Activated CD4-positive, alpha-beta T cell treated with anti-CD3 and anti-CD28 coated beads for 36 hours (primary cell): Measurements from ENCODE around the gene CALN1. TPM values are rescaled to one million over a fixed set of nuclear protein-coding genes. Genes with fewer than 3 reads are reported as not detected.

ENCODE experiments used
- ATAC-seq: fragments of 200-7000 bp; cut with Tn5 transposase; one replicate; pipeline ENCODE4 v1.10.0; 2021; ENCODE audit warnings: mild to moderate bottlenecking, moderate library complexity
- CTCF ChIA-PET: fragments of 350-600 bp; sonication (Branson Sonifier 250); formaldehyde crosslinking; loops from one replicate; lab custom pipeline; 2021; ENCODE audit warnings: antibody characterized with exemption; lab: Charles Lee
- POLR2A ChIA-PET: fragments of 350-600 bp; sonication (Branson Sonifier 250); formaldehyde crosslinking; loops from one replicate; lab custom pipeline; 2021; ENCODE audit warnings: antibody characterized with exemption, inconsistent platforms; lab: Charles Lee
- DNase-seq: peaks from one replicate; pipeline ENCODE4 v3.0.0-alpha.2; 2020
- H3K27ac Mint-ChIP-seq: one replicate; pipeline ENCODE4 v1.8.0; 2021; ENCODE audit warnings: mixed read lengths
- H3K27me3 Mint-ChIP-seq: one replicate; pipeline ENCODE4 v1.8.0; 2021; ENCODE audit warnings: mixed read lengths
- H3K36me3 Mint-ChIP-seq: one replicate; pipeline ENCODE4 v1.8.0; 2021; ENCODE audit warnings: low read depth, mixed read lengths
- H3K4me1 Mint-ChIP-seq: one replicate; pipeline ENCODE4 v1.8.0; 2021; ENCODE audit warnings: mixed read lengths
- H3K4me3 Mint-ChIP-seq: one replicate; pipeline ENCODE4 v1.8.0; 2021; ENCODE audit warnings: mild to moderate bottlenecking, moderate library complexity, mixed read lengths
- H3K9me3 Mint-ChIP-seq: one replicate; pipeline ENCODE4 v1.8.0; 2021; ENCODE audit warnings: low read depth, mixed read lengths
- intact Hi-C, 2 experiments: fragments of 100-400 bp; cut with DNase I in 1 of 2; cut with micrococcal nuclease in 1 of 2; formaldehyde crosslinking; loops; one replicate each; pipeline versions ENCODE4 v1.14.2 to v1.15.1; 2022 to 2024; cut with DNase I, micrococcal nuclease
- total RNA-seq, 2 experiments: library from RNA; stranded (reverse); gene quantifications; one replicate each; pipeline ENCODE4 v1.2.3, GENCODE V29; 2021

CALN1 gene
- total RNA-seq, 2 experiments from 2014 or later, result 0.11 to 0.12 TPM

DNA sequence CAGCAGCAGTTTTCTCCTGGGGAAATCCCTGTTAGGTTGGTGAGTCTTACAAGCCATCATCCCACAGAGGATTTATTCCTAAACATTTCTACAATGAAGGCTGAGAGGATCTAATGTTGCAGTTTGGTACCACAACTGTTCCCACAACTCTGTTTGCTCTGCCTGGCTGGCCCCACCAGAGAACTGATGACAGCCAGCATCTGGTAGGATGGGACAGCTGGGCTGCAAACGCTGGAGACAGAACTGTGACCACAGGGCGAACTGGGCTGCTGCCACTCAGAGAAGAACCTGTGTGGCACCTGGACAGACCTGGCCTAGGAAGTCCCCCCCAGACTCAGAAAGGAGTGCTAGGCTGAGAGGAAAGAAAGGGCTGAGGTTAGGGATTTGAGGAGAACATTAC, 94.8 kb downstream of the CALN1 start:
- H3K27me3 Mint-ChIP-seq, result no peaks in the 10 kb centered on the region
- H3K27ac Mint-ChIP-seq, result no peak overlapping the region
- intact Hi-C loops, result no loop called here
- DNase-seq, result no peak
- no peaks in the 10 kb centered on the region for H3K36me3 Mint-ChIP-seq
- H3K4me1 Mint-ChIP-seq, result no peaks in the 10 kb centered on the region
- POLR2A ChIA-PET, result no interaction called here
- CTCF ChIA-PET, result no interaction called here
- H3K9me3 Mint-ChIP-seq, result no peaks in the 10 kb centered on the region
- no peak overlapping the region for H3K4me3 Mint-ChIP-seq
- ATAC-seq, result no peak

DNA sequence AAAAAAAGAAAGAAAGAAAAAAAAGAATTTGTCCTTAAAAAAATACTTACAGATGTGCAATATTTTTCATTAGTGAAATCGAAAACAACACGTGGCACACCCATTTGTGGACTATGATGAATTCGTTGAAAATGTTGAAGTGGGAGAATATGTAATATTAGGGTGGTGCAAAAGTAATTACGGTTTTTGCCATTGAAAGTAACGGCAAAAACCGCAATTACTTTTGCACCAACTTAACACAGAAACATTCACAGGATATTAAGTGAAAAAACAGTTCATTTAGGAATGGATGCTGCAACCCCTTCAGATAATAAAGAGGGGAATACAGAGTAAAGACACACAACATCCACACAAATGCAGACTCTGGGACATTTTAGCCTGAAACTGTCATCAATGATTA, 96.0 kb downstream of the CALN1 start:
- intact Hi-C loops, result no loop called here
- Mint-ChIP-seq H3K27me3 (no peaks in the 10 kb centered on the region), H3K36me3 (no peaks in the 10 kb centered on the region), H3K27ac (no peak overlapping the region), H3K4me1 (no peaks in the 10 kb centered on the region), H3K9me3 (no peaks in the 10 kb centered on the region), H3K4me3 (no peak overlapping the region)
- ChIA-PET CTCF (no interaction called here), POLR2A (no interaction called here)
- ATAC-seq (no peak), DNase-seq (no peak)

DNA sequence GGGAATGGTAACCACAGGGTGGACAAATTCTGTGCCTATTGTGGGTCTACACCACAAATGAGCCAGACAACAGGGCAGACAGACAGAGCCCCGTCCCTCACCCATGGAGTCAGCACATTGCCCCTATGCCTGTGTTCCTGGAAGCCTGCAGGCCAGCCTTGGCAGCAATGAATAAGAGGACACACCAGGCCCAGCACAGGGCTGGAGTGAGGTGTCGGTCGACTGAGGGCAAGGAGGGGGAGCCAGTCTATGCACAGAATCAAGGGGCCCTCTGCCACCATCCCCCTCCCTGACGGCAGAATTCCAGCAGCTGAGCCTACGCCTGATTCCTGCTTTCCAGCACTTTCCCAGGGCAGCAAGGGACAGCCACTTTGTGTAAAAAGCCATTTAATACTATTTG, 98.2 kb downstream of the CALN1 start:
- ChIA-PET CTCF (no interaction called here), POLR2A (no interaction called here)
- no peaks in the 10 kb centered on the region for H3K36me3 Mint-ChIP-seq
- H3K4me1 Mint-ChIP-seq, result no peaks in the 10 kb centered on the region
- no peak overlapping the region for H3K4me3 Mint-ChIP-seq
- H3K9me3 Mint-ChIP-seq, result no peaks in the 10 kb centered on the region
- H3K27ac Mint-ChIP-seq, result no peak overlapping the region
- DNase-seq (no peak), ATAC-seq (no peak)
- intact Hi-C loops, result no loop called here
- H3K27me3 Mint-ChIP-seq, result no peaks in the 10 kb centered on the region

DNA sequence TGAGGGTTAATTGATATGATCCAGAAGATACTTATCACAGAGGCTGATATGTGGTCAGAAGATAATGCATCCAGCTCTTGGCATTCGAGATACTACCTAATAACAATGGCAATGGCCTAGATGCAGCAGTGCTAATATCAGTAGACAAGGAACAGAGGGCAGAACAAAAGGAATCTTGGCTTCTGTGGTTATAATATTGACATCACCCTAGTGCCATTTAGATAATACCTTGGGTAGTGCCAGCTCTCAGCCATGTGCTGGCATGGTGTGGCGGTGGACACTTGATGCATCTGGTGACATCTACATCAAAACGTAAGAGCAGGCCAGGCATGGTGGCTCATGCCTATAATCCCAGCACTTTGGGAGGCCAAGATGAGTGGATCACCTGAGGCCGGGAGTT, 101.8 kb downstream of the CALN1 start:
- intact Hi-C loops, result no loop called here
- CTCF ChIA-PET, result no interaction called here
- Mint-ChIP-seq H3K36me3 (no peaks in the 10 kb centered on the region), H3K4me1 (no peaks in the 10 kb centered on the region), H3K9me3 (no peaks in the 10 kb centered on the region), H3K27me3 (no peaks in the 10 kb centered on the region), H3K4me3 (no peak overlapping the region), H3K27ac (no peak overlapping the region)
- DNase-seq, result no peak
- ATAC-seq, result no peak
- POLR2A ChIA-PET, result no interaction called here

DNA sequence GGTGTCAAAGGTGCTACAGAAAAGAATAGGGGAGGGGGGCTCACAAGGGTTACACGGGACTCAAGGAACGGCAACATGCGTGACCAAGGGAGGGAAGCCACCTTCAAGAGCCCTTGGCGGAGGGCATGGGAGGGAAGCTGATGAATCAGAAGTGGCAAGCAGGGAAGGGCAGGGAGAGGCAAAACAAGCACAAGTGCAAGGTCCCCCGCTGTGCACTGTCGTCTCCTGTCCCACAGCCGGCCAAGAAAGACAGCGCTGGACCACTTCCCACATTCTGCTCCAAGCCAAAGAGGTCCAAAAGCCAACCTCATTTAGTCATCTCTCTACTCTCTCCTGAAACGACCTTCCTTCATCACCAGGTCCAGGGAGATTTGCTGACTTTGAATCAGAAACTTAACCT, 102.7 kb downstream of the CALN1 start:
- DNase-seq (no peak), ATAC-seq (no peak)
- POLR2A ChIA-PET, result no interaction called here
- Mint-ChIP-seq H3K4me1 (no peaks in the 10 kb centered on the region), H3K36me3 (no peaks in the 10 kb centered on the region), H3K9me3 (no peaks in the 10 kb centered on the region), H3K4me3 (no peak overlapping the region), H3K27me3 (no peaks in the 10 kb centered on the region), H3K27ac (no peak overlapping the region)
- CTCF ChIA-PET, result no interaction called here
- intact Hi-C loops, result no loop called here

DNA sequence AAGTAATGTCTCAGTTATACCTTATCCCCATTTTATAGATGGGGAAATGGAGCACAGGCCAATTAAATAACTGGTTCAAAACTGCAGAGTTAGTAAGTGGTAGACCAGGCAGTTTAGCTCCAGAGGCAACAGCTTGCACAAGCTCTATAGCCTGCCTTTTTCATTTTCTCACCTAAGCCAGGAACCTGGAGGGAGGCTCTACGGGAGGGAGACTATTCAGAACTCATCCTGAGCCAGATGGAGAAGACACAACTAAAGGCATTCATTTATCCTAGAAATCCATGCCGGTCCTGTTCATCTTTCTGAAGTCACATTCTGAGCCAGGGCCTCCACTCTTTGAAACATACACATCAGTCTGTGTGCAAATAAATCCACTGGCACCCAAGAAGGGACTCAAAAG, 103.2 kb downstream of the CALN1 start:
- Mint-ChIP-seq H3K27ac (no peak overlapping the region), H3K27me3 (no peaks in the 10 kb centered on the region), H3K36me3 (no peaks in the 10 kb centered on the region), H3K4me3 (no peak overlapping the region), H3K4me1 (no peaks in the 10 kb centered on the region), H3K9me3 (no peaks in the 10 kb centered on the region)
- no peak for ATAC-seq
- intact Hi-C loops, result no loop called here
- DNase-seq, result no peak
- POLR2A ChIA-PET, result no interaction called here
- CTCF ChIA-PET, result no interaction called here

DNA sequence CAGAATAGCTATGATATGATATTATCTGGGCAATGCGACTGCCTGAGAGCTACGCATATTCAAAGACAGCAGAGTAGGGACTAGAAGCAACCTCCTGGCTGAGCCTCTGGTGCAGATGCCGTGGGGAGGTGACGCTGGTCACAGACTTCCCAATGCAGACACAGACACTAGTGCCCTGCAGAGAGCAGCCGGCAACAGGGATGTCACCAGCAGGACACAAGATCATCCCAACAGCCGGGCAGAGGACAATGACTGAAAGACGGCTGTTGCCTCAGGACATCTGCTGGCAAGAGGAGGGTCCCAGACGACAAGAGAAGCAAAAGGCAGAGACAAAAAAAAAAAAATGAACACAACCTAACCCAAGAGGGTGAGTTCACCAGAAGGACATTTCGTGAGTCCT, 104.6 kb downstream of the CALN1 start:
- ATAC-seq (no peak), DNase-seq (no peak)
- CTCF ChIA-PET, result no interaction called here
- Mint-ChIP-seq H3K9me3 (no peaks in the 10 kb centered on the region), H3K4me3 (no peak overlapping the region), H3K27ac (no peak overlapping the region), H3K27me3 (no peaks in the 10 kb centered on the region), H3K36me3 (no peaks in the 10 kb centered on the region), H3K4me1 (no peaks in the 10 kb centered on the region)
- POLR2A ChIA-PET, result no interaction called here
- intact Hi-C loops, result no loop called here

DNA sequence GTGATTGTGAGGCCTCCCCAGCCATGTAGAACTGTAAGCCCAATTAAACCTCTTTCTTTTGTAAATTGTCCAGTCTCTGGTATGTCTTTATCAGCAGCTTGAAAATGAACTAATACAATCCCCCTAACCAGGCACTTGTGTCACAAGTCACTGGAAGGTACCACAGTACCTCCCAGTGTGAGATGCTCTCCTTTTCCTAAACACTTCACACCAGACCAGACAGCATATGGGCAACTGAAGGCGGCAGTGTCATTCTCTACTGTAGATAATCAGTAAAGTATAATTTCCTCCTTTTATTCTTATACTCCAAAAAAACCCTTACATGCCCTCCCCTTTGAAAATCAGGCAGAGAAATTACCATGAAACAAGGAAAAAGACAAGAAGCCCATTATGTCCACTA, 113.2 kb downstream of the CALN1 start:
- no peaks in the 10 kb centered on the region for H3K4me1 Mint-ChIP-seq
- H3K27ac Mint-ChIP-seq, result no peak overlapping the region
- ChIA-PET POLR2A (no interaction called here), CTCF (no interaction called here)
- no peak overlapping the region for H3K4me3 Mint-ChIP-seq
- no peaks in the 10 kb centered on the region for H3K36me3 Mint-ChIP-seq
- intact Hi-C loops, result no loop called here
- H3K9me3 Mint-ChIP-seq, result peaks cover 2% of the 10 kb centered on the region
- no peaks in the 10 kb centered on the region for H3K27me3 Mint-ChIP-seq
- no peak for ATAC-seq
- no peak for DNase-seq

DNA sequence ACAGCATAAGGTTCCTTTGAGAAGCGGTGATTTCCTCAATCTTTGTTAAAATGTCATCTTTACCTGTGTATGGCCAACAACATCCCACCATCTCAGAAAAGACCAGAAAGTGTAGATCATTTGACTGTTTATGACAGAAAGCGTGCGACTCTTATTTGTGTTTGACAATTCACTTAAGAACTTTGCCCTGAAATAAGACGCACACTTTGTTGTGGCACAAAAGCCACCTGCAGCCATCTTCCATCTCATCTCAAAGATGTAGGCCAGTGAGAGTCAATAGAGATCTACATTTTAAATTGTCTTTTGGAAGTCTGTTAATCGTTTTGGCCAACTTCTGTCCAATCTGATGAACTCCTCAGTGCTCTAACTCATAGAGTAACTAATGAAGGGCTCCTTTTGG, 114.0 kb downstream of the CALN1 start:
- no peak for ATAC-seq
- Mint-ChIP-seq H3K27ac (no peak overlapping the region), H3K27me3 (no peaks in the 10 kb centered on the region), H3K36me3 (no peaks in the 10 kb centered on the region), H3K9me3 (peaks cover 2% of the 10 kb centered on the region), H3K4me1 (no peaks in the 10 kb centered on the region), H3K4me3 (no peak overlapping the region)
- intact Hi-C loops, result no loop called here
- no peak for DNase-seq
- CTCF ChIA-PET, result no interaction called here
- POLR2A ChIA-PET, result no interaction called here

DNA sequence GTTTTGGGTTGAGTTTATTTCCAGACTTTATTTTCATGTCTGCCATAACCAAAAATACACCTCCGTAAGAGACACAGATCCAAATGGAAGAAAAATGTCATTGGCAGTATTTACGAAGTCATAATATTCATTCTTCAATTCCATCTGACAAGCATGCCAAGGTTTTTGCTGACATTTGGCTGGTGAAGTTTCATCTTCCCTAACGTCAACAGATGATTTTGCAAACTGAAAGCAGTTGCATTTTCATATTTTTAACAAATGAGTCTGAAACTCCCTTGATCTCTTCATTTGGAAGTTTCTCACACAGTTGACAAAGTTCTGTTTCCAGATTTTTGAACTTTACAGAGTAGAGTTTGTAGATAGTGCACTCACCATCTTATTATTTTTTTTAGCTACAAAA, 114.5 kb downstream of the CALN1 start:
- no peak overlapping the region for H3K27ac Mint-ChIP-seq
- H3K4me1 Mint-ChIP-seq, result no peaks in the 10 kb centered on the region
- H3K36me3 Mint-ChIP-seq, result no peaks in the 10 kb centered on the region
- no peaks in the 10 kb centered on the region for H3K27me3 Mint-ChIP-seq
- H3K4me3 Mint-ChIP-seq, result no peak overlapping the region
- CTCF ChIA-PET, result no interaction called here
- POLR2A ChIA-PET, result no interaction called here
- H3K9me3 Mint-ChIP-seq, result peaks cover 2% of the 10 kb centered on the region
- intact Hi-C loops, result no loop called here
- no peak for ATAC-seq
- no peak for DNase-seq

DNA sequence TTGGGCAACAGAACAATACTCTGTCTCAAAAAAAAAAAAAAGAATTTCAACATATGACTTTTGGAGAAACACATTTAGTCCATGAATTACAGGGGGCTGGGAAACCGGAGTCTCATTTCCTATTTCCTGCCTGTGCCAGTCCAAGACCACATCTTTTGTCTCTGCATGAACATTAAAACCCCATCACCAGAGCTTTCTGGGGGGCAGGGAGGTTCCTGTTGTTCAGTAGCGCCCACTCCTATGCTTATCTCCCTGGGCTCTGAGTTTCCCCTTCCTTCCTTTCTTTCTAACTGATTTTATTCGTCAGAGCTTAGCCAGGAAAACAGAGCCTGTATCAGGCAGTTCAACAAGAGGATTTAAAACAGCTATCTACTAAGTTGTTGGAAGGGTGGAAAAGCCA, 119.3 kb downstream of the CALN1 start:
- CTCF ChIA-PET, result no interaction called here
- H3K27ac Mint-ChIP-seq, result no peak overlapping the region
- no peaks in the 10 kb centered on the region for H3K27me3 Mint-ChIP-seq
- ATAC-seq (no peak), DNase-seq (no peak)
- no peaks in the 10 kb centered on the region for H3K36me3 Mint-ChIP-seq
- POLR2A ChIA-PET, result no interaction called here
- H3K4me3 Mint-ChIP-seq, result no peak overlapping the region
- H3K9me3 Mint-ChIP-seq, result peaks cover 6% of the 10 kb centered on the region
- intact Hi-C loops, result no loop called here
- H3K4me1 Mint-ChIP-seq, result no peaks in the 10 kb centered on the region

DNA sequence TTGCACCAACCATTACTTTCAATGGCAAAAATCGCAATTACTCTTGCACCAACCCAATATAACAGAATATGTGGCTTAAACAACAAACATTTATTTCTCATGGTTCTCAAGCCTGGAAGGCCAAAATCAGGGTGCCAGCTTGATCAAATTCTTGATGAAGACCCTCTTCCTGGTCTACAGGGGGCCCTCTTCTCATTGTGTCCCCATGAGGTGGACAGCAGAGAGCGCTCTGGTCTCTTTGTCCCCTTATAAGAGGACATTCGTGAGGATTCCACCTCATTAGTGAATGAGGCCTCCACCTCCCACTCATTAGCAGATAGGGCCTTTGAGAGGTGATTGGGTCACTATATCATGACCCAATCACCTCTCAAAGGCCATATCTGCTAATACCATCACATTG, 120.0 kb downstream of the CALN1 start:
- intact Hi-C loops, result no loop called here
- no peaks in the 10 kb centered on the region for H3K36me3 Mint-ChIP-seq
- H3K4me1 Mint-ChIP-seq, result no peaks in the 10 kb centered on the region
- ATAC-seq (no peak), DNase-seq (no peak)
- H3K4me3 Mint-ChIP-seq, result no peak overlapping the region
- no peak overlapping the region for H3K27ac Mint-ChIP-seq
- ChIA-PET CTCF (no interaction called here), POLR2A (no interaction called here)
- H3K9me3 Mint-ChIP-seq, result peaks cover 6% of the 10 kb centered on the region
- no peaks in the 10 kb centered on the region for H3K27me3 Mint-ChIP-seq

DNA sequence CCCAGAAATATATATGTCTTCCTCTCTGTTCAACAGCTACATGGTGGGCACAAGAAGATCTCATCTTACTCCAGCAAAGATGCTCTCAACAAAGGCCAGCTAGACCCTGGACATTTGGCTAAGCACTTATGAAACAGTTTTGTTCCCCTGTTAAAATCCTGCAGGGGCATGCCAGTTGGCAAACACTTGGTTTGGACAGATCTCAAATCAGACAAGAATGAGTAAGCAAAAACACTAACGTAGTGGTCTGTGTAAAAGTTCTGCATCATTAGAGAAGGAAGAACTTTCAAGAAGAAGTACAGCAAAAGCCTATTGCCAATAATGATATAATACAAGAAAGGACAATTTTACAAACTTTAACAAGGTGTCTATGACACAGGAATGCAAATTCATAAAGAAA, 125.6 kb downstream of the CALN1 start:
- Mint-ChIP-seq H3K27ac (no peak overlapping the region), H3K4me3 (no peak overlapping the region), H3K36me3 (no peaks in the 10 kb centered on the region), H3K27me3 (no peaks in the 10 kb centered on the region), H3K4me1 (no peaks in the 10 kb centered on the region), H3K9me3 (peaks cover 4% of the 10 kb centered on the region)
- CTCF ChIA-PET, result no interaction called here
- intact Hi-C loops, result no loop called here
- DNase-seq, result no peak
- no peak for ATAC-seq
- POLR2A ChIA-PET, result no interaction called here
